GM23338 (cell line): Measurements from ENCODE around the gene BMP3. TPM values are rescaled to one million over a fixed set of nuclear protein-coding genes. Genes with fewer than 3 reads are reported as not detected.

Experiments used
- ATAC-seq: fragments of 200-7000 bp; cut with Tn5 transposase; 3 replicates; pipeline ENCODE4 v1.9.1; 2020
- DNase-seq: peaks from one replicate; pipeline ENCODE4 v3.0.0-alpha.2; 2015; ENCODE audit warnings: low spot score
- H2AFZ ChIP-seq: fragments of 200-600 bp; sonication (generic); 2 replicates; pipeline ENCODE4 v1.8.0; 2016; ENCODE audit warnings: antibody characterized with exemption, mild to moderate bottlenecking, moderate library complexity
- H3F3A ChIP-seq: fragments of 200-600 bp; sonication (generic); replicated peaks from 2 replicates; pipeline ENCODE4 v1.8.0; 2017; ENCODE audit warnings: antibody characterized with exemption, mixed run types, low read depth
- H3K27ac ChIP-seq: fragments of 200-600 bp; sonication (generic); 2 replicates; pipeline ENCODE4 v1.6.1; 2016; ENCODE audit warnings: low read depth
- H3K27me3 ChIP-seq: fragments of 200-600 bp; sonication (generic); 2 replicates; pipeline ENCODE4 v1.8.0; 2016; ENCODE audit warnings: mild to moderate bottlenecking, mixed run types, moderate library complexity; ENCODE audit not compliant: insufficient read depth
- H3K36me3 ChIP-seq: fragments of 200-600 bp; sonication (generic); 2 replicates; pipeline ENCODE4 v1.8.0; 2016; ENCODE audit warnings: mild to moderate bottlenecking; ENCODE audit not compliant: insufficient read depth
- H3K4me1 ChIP-seq: fragments of 200-600 bp; sonication (generic); 2 replicates; pipeline ENCODE4 v1.8.0; 2016; ENCODE audit warnings: mild to moderate bottlenecking, moderate library complexity; ENCODE audit not compliant: insufficient read depth
- H3K4me2 ChIP-seq: fragments of 200-600 bp; sonication (generic); 2 replicates; pipeline ENCODE4 v1.7.1; 2017; ENCODE audit warnings: mixed run types
- H3K4me3 ChIP-seq: fragments of 200-600 bp; sonication (generic); 2 replicates; pipeline ENCODE4 v1.6.1; 2016; ENCODE audit warnings: mixed run types
- H3K79me2 ChIP-seq: fragments of 200-600 bp; sonication (generic); replicated peaks from 2 replicates; pipeline ENCODE4 v1.8.0; 2017; ENCODE audit warnings: mild to moderate bottlenecking; ENCODE audit not compliant: insufficient read depth
- H3K9me2 ChIP-seq: fragments of 200-600 bp; sonication (generic); 2 replicates; pipeline ENCODE4 v1.8.0; 2017; ENCODE audit not compliant: insufficient read depth
- H4K20me1 ChIP-seq: fragments of 200-600 bp; sonication (generic); replicated peaks from 2 replicates; pipeline ENCODE4 v1.8.0; 2017; ENCODE audit warnings: mild to moderate bottlenecking; ENCODE audit not compliant: insufficient read depth
- H3K27ac Mint-ChIP-seq: 2 replicates; pipeline ENCODE4 v1.8.0; 2020; ENCODE audit warnings: inconsistent platforms, mild to moderate bottlenecking, moderate library complexity, mixed read lengths
- H3K27me3 Mint-ChIP-seq: 3 replicates; pipeline ENCODE4 v1.8.0; 2022; ENCODE audit warnings: low read depth, mild to moderate bottlenecking, moderate library complexity, mixed read lengths, inconsistent platforms; ENCODE audit not compliant: insufficient read depth, poor library complexity
- H3K36me3 Mint-ChIP-seq: 3 replicates; pipeline ENCODE4 v1.8.0; 2021; ENCODE audit warnings: low read depth, mild to moderate bottlenecking, inconsistent platforms, moderate library complexity, mixed read lengths
- H3K4me1 Mint-ChIP-seq: 3 replicates; pipeline ENCODE4 v1.8.0; 2020; ENCODE audit warnings: mild to moderate bottlenecking, inconsistent platforms, mixed read lengths
- H3K4me3 Mint-ChIP-seq: 3 replicates; pipeline ENCODE4 v1.8.0; 2021; ENCODE audit warnings: moderate library complexity, mild to moderate bottlenecking, inconsistent platforms, mixed read lengths
- H3K9me3 Mint-ChIP-seq: 3 replicates; pipeline ENCODE4 v1.8.0; 2020; ENCODE audit warnings: moderate library complexity, mild to moderate bottlenecking, inconsistent platforms, mixed read lengths
- CREB1 ChIP-seq: fragments of 250-450 bp; sonication (Bioruptor Pico); IDR thresholded peaks from 2 replicates; pipeline ENCODE4 v1.5.0; 2020; ENCODE audit warnings: low read depth, mild to moderate bottlenecking, moderate library complexity
- CTCF ChIP-seq, 2 experiments: fragments of 200-600 bp in 1 of 2; sonication (generic) in 1 of 2; conservative IDR thresholded peaks; 2 replicates each; pipeline versions ENCODE4 v1.5.1 to v1.6.1; 2016 to 2017; ENCODE audit warnings: antibody characterized with exemption in 2 of 2, low read depth in 2 of 2, mild to moderate bottlenecking in 2 of 2, moderate library complexity in 1 of 2
- EZH2 ChIP-seq: fragments of 200-600 bp; sonication (generic); IDR thresholded peaks from one replicate; pipeline ENCODE4 v1.8.0; 2017; ENCODE audit warnings: antibody characterized with exemption, mild to moderate bottlenecking, low read depth; ENCODE audit not compliant: unreplicated experiment
- EZH2phosphoT487 ChIP-seq: fragments of 200-600 bp; sonication (generic); IDR thresholded peaks from one replicate; pipeline ENCODE4 v1.8.1; 2018; ENCODE audit warnings: antibody characterized with exemption; ENCODE audit not compliant: unreplicated experiment
- JUNB ChIP-seq: IDR thresholded peaks from one replicate; pipeline ENCODE4 v1.6.1; 2016; ENCODE audit warnings: antibody characterized with exemption; ENCODE audit not compliant: unreplicated experiment
- NANOG ChIP-seq: IDR thresholded peaks from 2 replicates; pipeline ENCODE4 v1.6.1; 2016; ENCODE audit warnings: antibody characterized with exemption, borderline replicate concordance
- POLR2AphosphoS5 ChIP-seq: IDR thresholded peaks from 2 replicates; pipeline ENCODE4 v1.6.1; 2016; ENCODE audit warnings: antibody characterized with exemption, low read depth
- REST ChIP-seq: IDR thresholded peaks from one replicate; pipeline ENCODE4 v1.6.1; 2018; ENCODE audit warnings: antibody characterized with exemption; ENCODE audit not compliant: unreplicated experiment
- STAT1 ChIP-seq: IDR thresholded peaks from one replicate; pipeline ENCODE4 v1.6.1; 2016; ENCODE audit warnings: antibody characterized with exemption; ENCODE audit not compliant: unreplicated experiment
- ZNF114 ChIP-seq: fragments of 250-450 bp; sonication (Bioruptor Pico); IDR thresholded peaks from 2 replicates; pipeline ENCODE4 v1.5.0; 2020; ENCODE audit warnings: mild to moderate bottlenecking, moderate library complexity
- ZNF331 ChIP-seq: fragments of 250-450 bp; sonication (Bioruptor Pico); IDR thresholded peaks from 2 replicates; pipeline ENCODE4 v1.5.0; 2020; ENCODE audit warnings: low read depth, mild to moderate bottlenecking, moderate library complexity
- ZNF462 ChIP-seq: fragments of 250-450 bp; sonication (Bioruptor Pico); IDR thresholded peaks from 2 replicates; pipeline ENCODE4 v1.5.0; 2020; ENCODE audit warnings: mild to moderate bottlenecking, moderate library complexity
- polyA plus RNA-seq: library from polyadenylated mRNA; unstranded; fragments of >200 nt; fragmentation: Nextera tagmentation; extraction: Ambion mirVana; gene quantifications from 2 replicates; pipeline ENCODE4 v1.2.1, GENCODE V29; 2016
- total RNA-seq: library from RNA; depleted of rRNA; stranded (reverse); fragments of >200 nt; shearing (Covaris generic); gene quantifications from 2 replicates; pipeline ENCODE4 v1.2.3, GENCODE V29; 2014
- TF ChIP-seq, protein P1 (sequence below): IDR thresholded peaks from 2 replicates; pipeline ENCODE4 v1.6.1; 2016; ENCODE audit warnings: antibody characterized with exemption

BMP3 gene
- total and polyA plus RNA-seq, 2 experiments from 2014 or later, result 0.10 TPM; not detected in 1

- peaks cover 1% of the 10 kb centered on the region for H3K27me3 Mint-ChIP-seq
- no peak overlapping the region for H3K27ac ChIP-seq
- H3K36me3 Mint-ChIP-seq, result peaks cover 9% of the 10 kb centered on the region; the same call in 1 of the 3 replicates
- no peak for DNase-seq
- H4K20me1 ChIP-seq, result no peaks in the 10 kb centered on the region
- no peaks in the 10 kb centered on the region for H3K36me3 ChIP-seq
- H3K27ac Mint-ChIP-seq, result no peak overlapping the region
- H3K4me3 Mint-ChIP-seq, result no peak overlapping the region
- no peak overlapping the region for H3K4me3 ChIP-seq
- no peak for ATAC-seq
- H3K27me3 ChIP-seq, result no peaks in the 10 kb centered on the region
- no peak overlapping the region for H2AFZ ChIP-seq
- peaks cover 24% of the 10 kb centered on the region for H3K9me3 Mint-ChIP-seq
- 0 out of 2 replicates have a peak, but pooled peaks cover 6% of the 10 kb centered on the region for H3K9me2 ChIP-seq
- TF ChIP-seq EZH2phosphoT487 (no peak), STAT1 (no peak), CREB1 (CRISPR knock-in tag) (no peak), REST (no peak), ZNF331 (CRISPR knock-in tag) (no peak), EZH2 (no peak), ZNF462 (CRISPR knock-in tag) (no peak), NANOG (no peak), POLR2AphosphoS5 (no peak), ZNF114 (CRISPR knock-in tag) (no peak), JUNB (no peak), CTCF (conservative IDR thresholded peaks at IDR 0.05; ENCODE audit: low read depth in 2 of 2) (no peak)
- TF ChIP-seq, protein P1, sequence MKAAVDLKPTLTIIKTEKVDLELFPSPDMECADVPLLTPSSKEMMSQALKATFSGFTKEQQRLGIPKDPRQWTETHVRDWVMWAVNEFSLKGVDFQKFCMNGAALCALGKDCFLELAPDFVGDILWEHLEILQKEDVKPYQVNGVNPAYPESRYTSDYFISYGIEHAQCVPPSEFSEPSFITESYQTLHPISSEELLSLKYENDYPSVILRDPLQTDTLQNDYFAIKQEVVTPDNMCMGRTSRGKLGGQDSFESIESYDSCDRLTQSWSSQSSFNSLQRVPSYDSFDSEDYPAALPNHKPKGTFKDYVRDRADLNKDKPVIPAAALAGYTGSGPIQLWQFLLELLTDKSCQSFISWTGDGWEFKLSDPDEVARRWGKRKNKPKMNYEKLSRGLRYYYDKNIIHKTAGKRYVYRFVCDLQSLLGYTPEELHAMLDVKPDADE, result no peak
- no peak overlapping the region for H3K4me2 ChIP-seq
- H3F3A ChIP-seq, result no peaks in the 10 kb centered on the region
- no peaks in the 10 kb centered on the region for H3K4me1 Mint-ChIP-seq
- no peaks in the 10 kb centered on the region for H3K79me2 ChIP-seq
- H3K4me1 ChIP-seq, result no peaks in the 10 kb centered on the region
Measured at GRCh38 chr4:81081156-81081555, 50.6 kb downstream of the BMP3 start.
